Measurements from ENCODE around the gene IL10RA. TPM values are rescaled to one million over a fixed set of nuclear protein-coding genes. Genes with fewer than 3 reads are reported as not detected.

Gene IL10RA
- total RNA-seq, 1 experiment from 2014 or later = 1.7 TPM

GRCh38 chr11:117999354-117999993 is 13.3 kb downstream of the IL10RA start:
- H3K9me2 ChIP-seq (ENCODE audit: insufficient read depth) = no peaks in the 10 kb centered on the region
- ATAC-seq (no peak), DNase-seq (ENCODE audit: low read depth, low spot score) (no peak)
- ChIA-PET CTCF (no interaction called here), RAD21 (ENCODE audit: low non-redundant PET in 1 of 2, low total read pairs in 2 of 2, uncharacterized antibody in 2 of 2, unreplicated experiment in 2 of 2) (no interaction called here), POLR2A (no interaction called here)
- no peak overlapping the region for H2AFZ ChIP-seq (ENCODE audit: low read depth, low read length, poor library complexity, severe bottlenecking)
- H3K4me2 ChIP-seq (ENCODE audit: low read length) = no peak overlapping the region
- H3K9me3 ChIP-seq (ENCODE audit: control insufficient read depth in 1 of 2, insufficient read depth in 1 of 2, low read depth in 1 of 2, low read length in 2 of 2) = no peaks in the 10 kb centered on the region
- no peak overlapping the region for H3K4me3 ChIP-seq (replicated peaks in 1 of 2; ENCODE audit: low read depth in 1 of 2, low read length in 2 of 2)
- H3K27ac ChIP-seq (ENCODE audit: low read depth, low read length) = no peak overlapping the region
- no peaks in the 10 kb centered on the region for H3K79me2 ChIP-seq (ENCODE audit: insufficient read depth, low read length)
- H3K36me3 ChIP-seq (ENCODE audit: control insufficient read depth in 1 of 2, insufficient read depth in 2 of 2, low read length in 2 of 2) = no peaks in the 10 kb centered on the region
- no peaks in the 10 kb centered on the region for H3K4me1 ChIP-seq (ENCODE audit: control insufficient read depth in 1 of 2, insufficient read depth in 2 of 2, low read length in 2 of 2)
- TF ChIP-seq CBX3 (IDR thresholded peaks at IDR 0.05; ENCODE audit: low read depth) (no peak), ATF3 (IDR thresholded peaks at IDR 0.05) (no peak), EZH2phosphoT487 (IDR thresholded peaks at IDR 0.05; ENCODE audit: borderline replicate concordance) (no peak), POLR2AphosphoS5 (IDR thresholded peaks at IDR 0.05; ENCODE audit: low read depth, low read length) (no peak)
- no peak overlapping the region for H3K9ac ChIP-seq (ENCODE audit: low read length)
- H4K20me1 ChIP-seq (ENCODE audit: insufficient read depth) = no peaks in the 10 kb centered on the region
- intact Hi-C loops (cut with micrococcal nuclease) = no loop called here
- BruUV-seq (replicated peaks) = no TSS peak
- H3K27me3 ChIP-seq (ENCODE audit: insufficient read depth, low read length) = no peaks in the 10 kb centered on the region

- Histone ChIP-seq H3K9me2 (ENCODE audit: insufficient read depth) (no peaks in the 10 kb centered on the region), H3K4me1 (ENCODE audit: control insufficient read depth in 1 of 2, insufficient read depth in 2 of 2, low read length in 2 of 2) (no peaks in the 10 kb centered on the region), H4K20me1 (ENCODE audit: insufficient read depth) (no peaks in the 10 kb centered on the region), H3K9me3 (ENCODE audit: control insufficient read depth in 1 of 2, insufficient read depth in 1 of 2, low read depth in 1 of 2, low read length in 2 of 2) (no peaks in the 10 kb centered on the region), H3K27ac (ENCODE audit: low read depth, low read length) (no peak overlapping the region), H3K27me3 (ENCODE audit: insufficient read depth, low read length) (no peaks in the 10 kb centered on the region), H3K4me2 (ENCODE audit: low read length) (no peak overlapping the region), H2AFZ (ENCODE audit: low read depth, low read length, poor library complexity, severe bottlenecking) (no peak overlapping the region), H3K79me2 (ENCODE audit: insufficient read depth, low read length) (no peaks in the 10 kb centered on the region), H3K9ac (ENCODE audit: low read length) (no peak overlapping the region), H3K4me3 (replicated peaks in 1 of 2; ENCODE audit: low read depth in 1 of 2, low read length in 2 of 2) (no peak overlapping the region), H3K36me3 (ENCODE audit: control insufficient read depth in 1 of 2, insufficient read depth in 2 of 2, low read length in 2 of 2) (no peaks in the 10 kb centered on the region)
- intact Hi-C loops (cut with micrococcal nuclease) = no loop called here
- ChIA-PET CTCF (no interaction called here), POLR2A (no interaction called here), RAD21 (ENCODE audit: low non-redundant PET in 1 of 2, low total read pairs in 2 of 2, uncharacterized antibody in 2 of 2, unreplicated experiment in 2 of 2) (no interaction called here)
- DNase-seq (ENCODE audit: low read depth, low spot score) (no peak), ATAC-seq (no peak)
- TF ChIP-seq CEBPB (IDR thresholded peaks at IDR 0.05; ENCODE audit: low read depth) = no peak
- no peak for TF ChIP-seq RAD21 (IDR thresholded peaks at IDR 0.05; ENCODE audit: low read depth)
- no peak for TF ChIP-seq FOSL1 (IDR thresholded peaks at IDR 0.05; ENCODE audit: low read depth)
- no peak for TF ChIP-seq SIN3A (IDR thresholded peaks at IDR 0.05; ENCODE audit: low read depth)
- no peak for TF ChIP-seq SRF (IDR thresholded peaks at IDR 0.05; ENCODE audit: low read depth)
- no peak for TF ChIP-seq POLR2A (IDR thresholded peaks at IDR 0.05; ENCODE audit: borderline replicate concordance, extremely low read depth, insufficient read depth, insufficient read length)
- no peak for TF ChIP-seq EZH2 (IDR thresholded peaks at IDR 0.05)
- no peak for TF ChIP-seq POLR2AphosphoS5 (IDR thresholded peaks at IDR 0.05; ENCODE audit: low read depth, low read length)
- TF ChIP-seq ZFX (IDR thresholded peaks at IDR 0.05) = no peak
- TF ChIP-seq CBX3 (IDR thresholded peaks at IDR 0.05; ENCODE audit: low read depth) = no peak
- no peak for TF ChIP-seq ZBTB33 (IDR thresholded peaks at IDR 0.05; ENCODE audit: extremely low read depth, insufficient replicate concordance, low read length)
- TF ChIP-seq TCF7L2 (IDR thresholded peaks at IDR 0.05; ENCODE audit: borderline replicate concordance, extremely low read depth, insufficient read depth, insufficient read length) = no peak
- no peak for TF ChIP-seq EZH2phosphoT487 (IDR thresholded peaks at IDR 0.05; ENCODE audit: borderline replicate concordance)
- no peak for TF ChIP-seq ATF3 (IDR thresholded peaks at IDR 0.05)
- no peak for TF ChIP-seq CTCF (IDR thresholded peaks at IDR 0.05 in 2 of 3, conservative IDR thresholded peaks at IDR 0.05 in 1 of 3; ENCODE audit: borderline replicate concordance in 1 of 3, insufficient read depth in 1 of 3, low read depth in 2 of 3, low read length in 2 of 3)
- no TSS peak for BruUV-seq (replicated peaks)
These were observed 14.1 kb downstream of the IL10RA start for GRCh38 chr11:118000067-118000849.

Measured in HCT116 (cell line).